SU-DHL-6 (cell line): ENCODE measurements around the gene KLHL29.

Source experiments
- CTCF ChIP-seq: fragments of 200-600 bp; sonication (generic); IDR thresholded peaks from one replicate; pipeline ENCODE4 v1.5.1; 2017; ENCODE audit warnings: antibody characterized with exemption, mild to moderate bottlenecking, low read length, moderate library complexity; ENCODE audit not compliant: insufficient read depth, poor library complexity, severe bottlenecking
- EZH2phosphoT487 ChIP-seq: fragments of 200-600 bp; sonication (generic), shearing (Covaris generic); conservative IDR thresholded peaks from 2 replicates; pipeline ENCODE4 v1.6.1; 2018; ENCODE audit warnings: mild to moderate bottlenecking, antibody characterized with exemption, low read length, moderate library complexity, mixed read lengths

- TF ChIP-seq CTCF (no peak), EZH2phosphoT487 (no peak)
Observed at GRCh38 chr2:23632386-23632785, 247.4 kb downstream of the KLHL29 start.
